Urinary bladder (tissue), 4 donors: ENCODE data around the gene ZBTB20. TPM values are rescaled to one million over a fixed set of nuclear protein-coding genes. Genes with fewer than 3 reads are reported as not detected.
A peak's percentile ranks its signal among the peaks of the same experiment; 100 is the strongest.
"Not testable (repeated sequence)": the region's sequence is repeated elsewhere in the genome, so short reads cannot be mapped to it uniquely, and the experiment has no call there.

ENCODE experiments used
- DNase-seq: peaks from one replicate; pipeline ENCODE4 v3.0.0-alpha.2; 2015; ENCODE audit errors: extremely low spot score
- H3K27ac ChIP-seq: one replicate; pipeline ENCODE4 v1.5.1; 2013; ENCODE audit warnings: low read depth, mild to moderate bottlenecking, moderate library complexity
- H3K36me3 ChIP-seq: one replicate; pipeline ENCODE4 v1.6.1; 2013; ENCODE audit warnings: mild to moderate bottlenecking, moderate library complexity; ENCODE audit not compliant: insufficient read depth
- H3K4me1 ChIP-seq: one replicate; pipeline ENCODE4 v1.6.1; 2013; ENCODE audit warnings: mild to moderate bottlenecking, moderate library complexity; ENCODE audit not compliant: insufficient read depth
- H3K4me3 ChIP-seq: one replicate; pipeline ENCODE4 v1.5.1; 2013; ENCODE audit warnings: low read depth, low read length
- WGBS: extraction: QIAGEN DNeasy Blood & Tissue Kit; methylation state at CpG from one replicate; pipeline ENCODE4 v1.1.7; 2013; 5-methylcytosine and 5-hydroxymethylcytosine counted together
- polyA plus RNA-seq: library from polyadenylated mRNA; stranded (reverse); fragments of 200-250 nt; gene quantifications from one replicate; pipeline ENCODE4 v1.2.3, GENCODE V29; 2013
- total RNA-seq: library from RNA; depleted of rRNA; stranded (reverse); fragments of >200 nt; gene quantifications from one replicate; pipeline ENCODE4 v1.2.3, GENCODE V29; 2014
- donor health status: healthy with polysubstance abuse.
- donor health status: healthy.

Gene ZBTB20
- total RNA-seq: 99.9 TPM
- polyA plus RNA-seq: 1.5 TPM

GRCh38 chr3:115146418-115147328 is at the start of gene ZBTB20:
ZBTB20 (minus strand) TSS chr3:115147288.
- peak; percentile 8 for DNase-seq
- under 1% methylated on average over 69 of the region's 72 CpGs for WGBS
- peak within 1 kb of the TSS; percentile 62 for H3K4me3 ChIP-seq
- H3K36me3 ChIP-seq: no peaks in the 10 kb centered on the region
- peak within 1 kb of the TSS; percentile 100 for H3K27ac ChIP-seq
- H3K4me1 ChIP-seq: no peaks in the 10 kb centered on the region

GRCh38 chr3:115194476-115194875 is 47.4 kb upstream of the ZBTB20 start:
- no peak for DNase-seq
- WGBS: 53% methylated on average over 4 of the region's 4 CpGs
- H3K4me1 ChIP-seq: no peaks in the 10 kb centered on the region
- no peak overlapping the region for H3K27ac ChIP-seq
- no peaks in the 10 kb centered on the region for H3K36me3 ChIP-seq
- no peak overlapping the region for H3K4me3 ChIP-seq

GRCh38 chr3:115190747-115191146 is 43.7 kb upstream of the ZBTB20 start:
- H3K36me3 ChIP-seq: no peaks in the 10 kb centered on the region
- no peak overlapping the region for H3K4me3 ChIP-seq
- H3K27ac ChIP-seq: no peak overlapping the region
- no peak for DNase-seq
- H3K4me1 ChIP-seq: no peaks in the 10 kb centered on the region

- 80% methylated on average over 4 of the region's 4 CpGs for WGBS
- Histone ChIP-seq H3K4me1 (no peaks in the 10 kb centered on the region), H3K36me3 (no peaks in the 10 kb centered on the region), H3K27ac (no peak overlapping the region), H3K4me3 (no peak overlapping the region)
- no peak for DNase-seq
Measured at GRCh38 chr3:115187149-115187757, 40.2 kb upstream of the ZBTB20 start.

- DNase-seq: no peak
- Histone ChIP-seq H3K36me3 (no peaks in the 10 kb centered on the region), H3K4me3 (no peak overlapping the region), H3K27ac (no peak overlapping the region), H3K4me1 (no peaks in the 10 kb centered on the region)
- WGBS: 88% methylated on average over 6 of the region's 6 CpGs
Measured at GRCh38 chr3:115186351-115187148, 39.5 kb upstream of the ZBTB20 start.

GRCh38 chr3:115184859-115185572 is 37.9 kb upstream of the ZBTB20 start:
- not testable (repeated sequence) for H3K27ac ChIP-seq, H3K36me3 ChIP-seq, H3K4me1 ChIP-seq, H3K4me3 ChIP-seq, DNase-seq
- WGBS: 97% methylated on average over 32 of the region's 32 CpGs

GRCh38 chr3:115178930-115179329 is 31.8 kb upstream of the ZBTB20 start:
- not testable (repeated sequence) for H3K36me3 ChIP-seq, DNase-seq, H3K27ac ChIP-seq, H3K4me3 ChIP-seq, H3K4me1 ChIP-seq
- 71% methylated on average over 10 of the region's 10 CpGs for WGBS

- no peak for DNase-seq
- no peaks in the 10 kb centered on the region for H3K36me3 ChIP-seq
- no peaks in the 10 kb centered on the region for H3K4me1 ChIP-seq
- no peak overlapping the region for H3K27ac ChIP-seq
- WGBS: 71% methylated on average over 2 of the region's 2 CpGs
- no peak overlapping the region for H3K4me3 ChIP-seq
Measured at GRCh38 chr3:115169808-115170207, 22.7 kb upstream of the ZBTB20 start.

GRCh38 chr3:115165701-115166100 is 18.6 kb upstream of the ZBTB20 start:
- Histone ChIP-seq H3K27ac (no peak overlapping the region), H3K4me1 (no peaks in the 10 kb centered on the region), H3K36me3 (no peaks in the 10 kb centered on the region), H3K4me3 (no peak overlapping the region)
- no peak for DNase-seq
- 66% methylated on average over 3 of the region's 3 CpGs for WGBS

GRCh38 chr3:115165266-115165665 is 18.2 kb upstream of the ZBTB20 start:
- WGBS: 84% methylated on average over 2 of the region's 2 CpGs
- no peaks in the 10 kb centered on the region for H3K4me1 ChIP-seq
- H3K27ac ChIP-seq: no peak overlapping the region
- DNase-seq: no peak
- no peaks in the 10 kb centered on the region for H3K36me3 ChIP-seq
- no peak overlapping the region for H3K4me3 ChIP-seq

- Histone ChIP-seq H3K36me3 (no peaks in the 10 kb centered on the region), H3K4me3 (no peak overlapping the region), H3K4me1 (no peaks in the 10 kb centered on the region), H3K27ac (no peak overlapping the region)
- no peak for DNase-seq
- WGBS: 92% methylated on average over 3 of the region's 3 CpGs
Measured at GRCh38 chr3:115164374-115165221, 17.5 kb upstream of the ZBTB20 start.

GRCh38 chr3:115162759-115163158 is 15.7 kb upstream of the ZBTB20 start:
- H3K4me1 ChIP-seq: no peaks in the 10 kb centered on the region
- WGBS: 85% methylated on average over 1 of the region's 1 CpG
- DNase-seq: no peak
- no peak overlapping the region for H3K4me3 ChIP-seq
- no peaks in the 10 kb centered on the region for H3K36me3 ChIP-seq
- no peak overlapping the region for H3K27ac ChIP-seq
